Embryonic facial prominence (tissue), 1 donor: ENCODE data around the gene DMTF1.
"Not testable (repeated sequence)": the region's sequence is repeated elsewhere in the genome, so short reads cannot be mapped to it uniquely, and the experiment has no call there.

ENCODE experiments used
- DNase-seq: peaks from one replicate; pipeline ENCODE4 v3.0.0-alpha.2; 2016; ENCODE audit errors: extremely low spot score

Gene DMTF1, protein sequence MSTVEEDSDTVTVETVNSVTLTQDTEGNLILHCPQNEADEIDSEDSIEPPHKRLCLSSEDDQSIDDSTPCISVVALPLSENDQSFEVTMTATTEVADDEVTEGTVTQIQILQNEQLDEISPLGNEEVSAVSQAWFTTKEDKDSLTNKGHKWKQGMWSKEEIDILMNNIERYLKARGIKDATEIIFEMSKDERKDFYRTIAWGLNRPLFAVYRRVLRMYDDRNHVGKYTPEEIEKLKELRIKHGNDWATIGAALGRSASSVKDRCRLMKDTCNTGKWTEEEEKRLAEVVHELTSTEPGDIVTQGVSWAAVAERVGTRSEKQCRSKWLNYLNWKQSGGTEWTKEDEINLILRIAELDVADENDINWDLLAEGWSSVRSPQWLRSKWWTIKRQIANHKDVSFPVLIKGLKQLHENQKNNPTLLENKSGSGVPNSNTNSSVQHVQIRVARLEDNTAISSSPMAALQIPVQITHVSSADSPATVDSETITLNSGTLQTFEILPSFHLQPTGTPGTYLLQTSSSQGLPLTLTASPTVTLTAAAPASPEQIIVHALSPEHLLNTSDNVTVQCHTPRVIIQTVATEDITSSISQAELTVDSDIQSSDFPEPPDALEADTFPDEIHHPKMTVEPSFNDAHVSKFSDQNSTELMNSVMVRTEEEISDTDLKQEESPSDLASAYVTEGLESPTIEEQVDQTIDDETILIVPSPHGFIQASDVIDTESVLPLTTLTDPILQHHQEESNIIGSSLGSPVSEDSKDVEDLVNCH

DNA sequence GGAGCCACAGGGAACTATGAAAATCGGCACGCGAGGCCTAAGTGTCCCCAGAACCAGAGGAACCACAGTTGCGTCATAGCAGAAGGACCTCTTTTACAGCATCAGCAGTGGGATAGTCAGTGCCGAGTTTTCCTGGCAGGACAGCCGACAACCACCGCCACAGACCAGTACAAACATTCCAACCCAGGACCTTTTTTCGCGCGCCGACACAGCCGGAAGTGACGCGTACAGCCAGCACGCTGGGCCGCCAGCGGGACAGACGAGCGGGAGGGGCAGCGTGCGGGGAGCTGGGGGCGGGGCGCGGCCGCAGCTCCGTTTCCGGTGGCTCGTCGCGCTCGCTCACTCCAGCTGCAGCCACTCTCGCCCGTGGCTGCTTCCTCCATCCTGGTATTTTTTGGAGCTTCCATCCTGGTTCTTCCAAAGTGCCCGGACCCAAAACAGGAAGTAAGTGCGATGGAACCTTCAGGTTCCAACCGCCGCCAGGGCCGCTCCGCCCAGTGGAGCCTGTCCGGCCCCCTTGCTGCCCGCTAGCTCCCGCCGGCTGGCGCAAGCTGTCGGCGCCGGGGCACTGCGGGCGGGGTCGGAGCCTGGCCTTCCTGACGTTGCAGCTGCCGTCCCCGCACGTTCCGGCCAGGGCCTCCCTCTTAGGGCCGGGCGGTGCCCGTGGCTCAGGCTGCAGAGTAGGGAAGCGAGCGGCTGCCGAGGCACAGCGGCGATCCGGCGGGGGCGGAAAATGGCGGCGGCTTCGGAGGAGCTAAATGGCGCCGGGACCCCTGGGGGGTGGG is at the start of gene DMTF1:
Gene DMTF1, plus strand, starts transcription at position 342 of the 785 bp plus-strand sequence. CDS start 12,489 bp downstream, outside the sequence.
- DNase-seq: peak; percentile 92

DNA sequence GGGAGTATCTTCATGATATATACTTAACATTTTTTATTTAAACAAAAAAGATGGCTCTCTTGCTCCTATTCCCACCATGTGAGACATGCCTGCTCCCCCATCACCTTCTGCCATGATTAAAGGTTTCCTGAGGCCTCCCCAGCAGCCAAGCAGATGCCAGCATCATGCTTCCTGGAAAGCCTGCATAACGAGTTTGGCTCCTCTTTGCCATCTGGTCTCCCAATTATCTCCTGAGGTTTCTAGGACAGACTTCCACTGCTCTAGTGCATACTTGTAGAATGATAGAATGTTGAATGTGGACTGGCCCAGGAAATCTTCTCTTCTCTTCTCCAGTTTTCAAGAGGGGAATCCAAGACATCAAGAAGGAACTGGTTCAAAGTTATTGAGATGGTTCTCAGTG is 46.9 kb upstream of the DMTF1 start:
- no peak for DNase-seq

DNA sequence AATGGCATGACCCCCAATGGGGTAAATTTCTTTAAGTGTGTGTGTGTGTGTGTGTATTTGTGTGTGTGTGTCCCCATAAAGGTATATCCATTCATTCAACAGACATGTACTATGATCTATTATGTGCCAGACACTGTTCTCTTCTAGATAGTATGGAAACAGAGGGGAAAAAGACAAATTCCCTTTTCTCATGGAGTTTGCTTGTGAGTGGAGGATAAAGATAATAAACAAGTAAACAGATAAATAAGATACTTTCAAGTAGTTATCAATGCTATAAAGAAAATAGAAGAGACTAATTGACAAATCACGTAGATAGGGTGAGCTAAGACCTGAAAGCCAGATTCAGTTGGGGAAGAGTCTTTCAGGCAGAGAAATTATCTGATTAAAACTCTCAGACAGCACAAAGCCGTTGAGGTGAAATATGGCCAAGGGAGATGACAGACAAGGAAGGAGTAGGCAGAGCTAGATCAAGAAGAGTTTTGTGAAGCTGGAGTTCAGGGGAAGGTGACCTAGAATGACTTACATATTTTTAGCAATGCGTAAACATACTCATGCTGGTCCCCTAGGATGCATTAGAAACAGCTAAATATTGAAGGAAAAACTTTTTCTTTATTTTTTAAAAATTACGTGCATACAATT is 45.2 kb upstream of the DMTF1 start:
- DNase-seq: no peak

DNA sequence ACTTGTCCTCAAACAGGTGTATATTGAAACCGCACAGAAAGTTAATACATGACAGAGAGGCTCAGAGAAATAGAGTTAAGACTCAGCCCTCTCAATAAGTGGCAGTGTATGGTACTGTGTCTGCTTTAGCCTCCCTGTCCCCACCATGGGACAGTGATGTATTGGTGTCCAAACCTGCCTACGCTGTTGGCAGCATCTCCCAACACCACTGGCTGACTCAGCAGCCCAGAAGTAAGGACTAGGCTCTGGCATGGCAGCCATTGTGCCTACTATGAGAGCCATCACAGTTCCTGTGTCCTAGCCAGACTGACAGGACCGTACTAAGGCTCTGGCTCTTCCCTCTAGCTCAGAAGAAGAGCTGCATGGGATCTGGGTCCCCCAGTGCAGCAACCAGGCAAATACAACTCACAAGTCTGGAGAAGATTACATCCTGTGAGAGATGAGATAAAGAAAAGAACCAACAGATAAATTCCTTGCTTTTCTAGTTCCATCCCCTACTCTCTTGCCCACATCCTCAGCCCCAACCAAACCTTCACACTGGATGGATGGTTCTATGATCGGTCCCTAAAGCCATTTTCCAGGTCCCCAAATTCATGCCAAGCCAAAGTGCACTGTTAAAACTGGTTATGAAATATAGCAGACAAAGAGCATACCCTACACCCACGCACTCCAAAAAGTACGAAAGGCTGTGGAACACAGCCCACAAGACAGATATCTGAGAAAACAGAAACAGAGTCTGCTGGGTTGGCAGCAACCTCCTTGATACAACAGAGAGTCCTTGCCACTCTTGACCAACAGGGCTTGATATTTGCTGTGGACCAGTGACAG is 44.1 kb upstream of the DMTF1 start:
- no peak for DNase-seq

DNA sequence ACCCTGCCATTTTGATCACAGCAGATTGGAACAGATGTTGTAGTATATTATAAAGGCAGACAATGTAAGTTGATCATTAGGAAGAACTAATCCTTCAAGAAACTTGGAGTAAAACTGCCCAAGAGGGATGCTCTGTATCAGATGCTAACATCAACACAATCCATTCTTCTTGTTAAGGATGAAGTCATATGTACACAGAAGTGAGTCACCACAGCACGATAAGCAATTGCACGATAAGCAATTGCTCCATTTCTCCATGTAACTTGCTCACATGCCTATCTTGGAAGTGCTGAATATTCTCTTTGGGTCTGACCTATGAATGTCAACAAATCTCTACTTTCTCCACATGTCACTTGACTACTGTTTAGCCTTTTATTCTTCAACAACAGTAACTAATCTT is 41.5 kb upstream of the DMTF1 start:
- DNase-seq: no peak

DNA sequence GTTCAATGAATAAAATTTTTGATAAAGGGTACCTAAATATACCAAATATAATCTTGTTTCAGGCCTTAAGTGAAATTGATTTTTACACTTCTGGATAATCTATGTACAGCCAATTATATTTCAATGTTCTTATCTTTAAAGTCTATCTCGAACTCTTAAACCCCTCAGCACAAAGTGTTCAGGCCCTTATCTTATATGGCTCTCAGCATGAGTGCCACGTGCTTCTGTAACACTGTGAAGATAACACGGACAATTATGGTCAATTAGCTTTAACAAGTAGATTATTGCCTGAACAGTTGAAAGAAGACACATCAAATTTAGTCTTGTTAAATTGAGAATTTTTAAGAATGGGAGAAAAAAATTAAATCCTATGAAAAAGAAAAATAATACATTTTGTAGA is 40.4 kb upstream of the DMTF1 start:
- no peak for DNase-seq

DNA sequence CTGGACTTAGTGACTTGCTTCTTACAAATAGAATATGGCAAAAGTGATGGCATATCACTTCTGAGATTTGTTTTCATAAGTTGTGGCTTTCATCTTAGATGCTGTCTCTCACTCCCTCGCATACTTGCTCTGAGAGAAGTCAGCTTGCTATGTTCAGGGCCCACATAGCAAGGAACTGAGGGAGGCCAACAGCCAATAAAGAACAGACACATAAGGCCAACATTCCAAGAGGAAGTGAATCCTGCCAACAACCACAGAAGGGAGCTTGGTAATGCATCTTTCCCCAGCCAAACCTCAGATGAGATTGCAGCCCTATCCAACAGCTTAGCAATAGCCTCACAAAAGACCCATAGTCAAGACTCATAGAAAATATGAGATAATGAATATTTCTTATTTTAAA is 39.2 kb upstream of the DMTF1 start:
- DNase-seq: no peak

DNA sequence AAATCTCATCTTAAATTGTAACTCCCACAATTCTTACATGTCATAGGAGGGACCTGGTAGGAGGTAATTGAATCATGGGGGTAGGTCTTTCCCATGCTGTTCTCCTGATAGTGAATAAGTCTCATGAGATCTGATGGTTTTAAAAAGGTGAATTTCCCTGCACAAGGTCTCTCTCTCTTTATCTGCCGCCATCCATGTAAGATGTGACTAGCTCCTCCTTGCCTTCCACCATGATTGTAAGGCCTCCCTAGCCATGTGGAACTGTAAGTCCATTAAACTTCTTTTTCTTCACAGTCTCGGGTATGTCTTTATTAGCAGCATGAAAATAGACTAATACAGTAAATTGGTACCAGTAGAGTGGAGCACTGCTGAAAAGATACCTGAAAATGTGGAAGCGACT is 38.3 kb upstream of the DMTF1 start:
- DNase-seq: not testable (repeated sequence)

DNA sequence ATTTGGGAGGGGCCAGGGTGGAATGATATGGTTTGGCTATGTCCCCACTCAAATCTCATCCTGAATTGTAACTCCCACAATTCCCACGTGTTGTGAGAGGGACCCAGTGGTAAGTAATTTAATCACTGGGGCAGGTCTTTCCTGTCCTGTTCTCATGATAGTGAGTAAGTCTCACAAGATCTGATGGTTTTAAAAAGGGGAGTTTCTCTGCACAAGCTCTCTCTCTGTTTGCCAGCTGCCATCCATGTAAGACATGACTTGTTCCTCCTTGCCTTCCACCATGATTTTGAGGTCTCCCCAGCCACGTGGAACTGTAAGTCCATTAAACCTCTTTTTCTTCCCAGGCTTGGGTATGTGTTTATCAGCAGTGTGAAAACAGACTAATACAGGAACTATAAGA is 36.5 kb upstream of the DMTF1 start:
- not testable (repeated sequence) for DNase-seq

DNA sequence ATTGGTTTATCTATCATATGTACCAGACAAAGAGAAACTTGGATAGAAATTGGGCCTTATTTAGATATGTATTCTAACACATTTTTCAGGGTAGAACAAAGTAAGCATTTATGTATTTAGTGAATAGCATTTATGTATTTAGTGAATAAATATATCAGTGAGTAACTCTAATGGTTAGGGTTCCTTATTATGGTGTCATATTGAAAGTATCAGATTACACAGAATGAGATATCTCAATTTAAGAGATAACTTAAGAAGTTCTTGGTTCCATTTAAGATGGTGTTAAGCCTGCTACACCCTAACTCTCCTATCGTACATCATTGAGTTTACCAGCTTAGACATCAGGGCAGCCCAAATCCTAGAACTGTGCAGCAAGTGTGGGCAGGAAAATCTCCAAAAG is 35.9 kb upstream of the DMTF1 start:
- DNase-seq: no peak

DNA sequence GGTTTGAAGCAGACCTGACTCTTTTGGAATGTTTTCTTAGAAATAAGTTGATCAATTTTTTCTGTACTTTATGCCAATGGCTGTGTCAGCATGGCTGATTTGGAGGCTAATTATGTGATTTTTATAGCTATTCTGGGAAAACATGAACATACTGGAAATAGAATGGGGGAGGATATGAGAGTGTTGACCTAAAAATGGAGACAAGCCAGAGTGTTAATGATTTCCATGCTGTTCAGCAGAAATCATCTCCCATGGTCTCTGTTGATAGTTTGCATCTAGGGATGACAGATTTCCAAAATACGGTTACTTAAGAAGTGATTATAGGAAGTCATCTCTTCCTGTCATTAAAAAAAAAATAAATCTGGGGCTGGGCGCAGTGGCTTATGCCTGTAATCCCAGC is 32.7 kb upstream of the DMTF1 start:
- no peak for DNase-seq

DNA sequence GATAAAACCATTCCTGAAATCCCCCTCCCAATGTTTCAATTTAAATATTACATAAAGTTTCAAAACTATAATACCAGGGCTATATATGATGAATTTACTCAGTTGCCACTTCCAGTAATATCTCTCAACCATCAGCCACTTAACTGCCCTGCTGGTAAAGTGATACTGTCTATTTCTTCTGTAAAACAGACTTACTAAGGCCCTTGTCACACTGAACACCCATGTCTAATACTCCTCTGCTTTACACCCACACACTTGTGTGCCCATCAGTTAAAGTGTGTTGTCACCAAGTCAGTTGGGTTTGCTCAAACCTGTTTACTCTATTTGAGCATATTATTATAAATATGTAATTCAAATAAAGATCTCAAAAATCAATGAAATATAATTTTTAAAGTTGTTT is 29.1 kb upstream of the DMTF1 start:
- DNase-seq: no peak

DNA sequence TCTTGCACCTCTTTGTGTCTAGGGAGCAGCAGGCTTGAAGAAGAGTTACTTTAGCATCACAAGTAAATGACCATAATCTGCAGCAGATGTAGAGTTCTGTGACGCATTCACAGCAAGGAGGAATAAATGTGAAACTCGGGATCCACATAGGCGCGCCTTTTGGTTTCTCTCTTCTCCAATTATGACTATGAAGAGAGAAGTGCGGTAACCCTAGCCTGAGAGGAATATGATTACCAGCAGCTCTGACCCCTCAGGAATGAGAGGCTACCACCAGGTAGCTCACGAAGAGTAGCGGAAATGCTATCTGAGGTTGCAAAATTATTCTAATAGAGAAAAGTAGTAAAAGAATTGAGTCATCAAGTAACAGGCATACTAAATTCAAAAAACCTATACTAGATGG is 25.2 kb upstream of the DMTF1 start:
- no peak for DNase-seq

DNA sequence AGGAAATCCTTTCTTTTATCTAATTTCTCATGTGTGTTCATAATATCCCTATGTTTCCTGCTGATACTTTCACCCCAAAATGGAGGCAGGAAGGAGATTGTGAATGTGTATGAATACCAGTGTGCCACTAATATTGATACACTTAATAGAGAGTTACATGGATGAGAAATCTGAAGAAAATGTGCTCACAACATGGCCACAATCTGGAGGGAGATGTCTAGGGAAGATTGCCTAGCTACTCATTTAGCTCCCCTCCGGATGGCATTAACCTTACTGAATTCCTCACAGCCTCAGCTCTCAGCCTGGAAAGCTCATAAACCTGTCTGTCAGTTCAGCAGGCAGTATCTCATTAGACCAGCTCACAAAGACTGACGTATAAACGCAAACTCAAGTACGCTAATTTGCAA is 23.4 kb upstream of the DMTF1 start:
- no peak for DNase-seq

DNA sequence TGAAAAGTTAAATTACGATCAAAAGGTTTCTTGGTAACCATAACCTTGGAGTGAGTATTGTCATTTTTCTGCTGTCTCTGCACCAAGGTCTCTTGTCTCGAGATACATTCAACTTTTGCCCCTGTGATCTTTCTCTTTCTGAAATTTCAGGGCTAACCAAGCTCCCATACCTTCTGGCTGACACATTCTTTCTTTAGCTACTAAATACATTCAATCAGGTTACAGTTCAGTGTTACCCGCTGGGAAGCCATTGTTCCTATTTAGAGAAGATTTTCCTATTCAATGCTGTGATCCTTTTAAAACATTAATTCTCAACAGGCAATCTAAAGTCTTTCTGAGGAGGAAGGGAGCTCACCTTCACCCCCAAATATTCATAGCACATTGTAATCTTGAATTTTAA is 22.9 kb upstream of the DMTF1 start:
- DNase-seq: no peak

DNA sequence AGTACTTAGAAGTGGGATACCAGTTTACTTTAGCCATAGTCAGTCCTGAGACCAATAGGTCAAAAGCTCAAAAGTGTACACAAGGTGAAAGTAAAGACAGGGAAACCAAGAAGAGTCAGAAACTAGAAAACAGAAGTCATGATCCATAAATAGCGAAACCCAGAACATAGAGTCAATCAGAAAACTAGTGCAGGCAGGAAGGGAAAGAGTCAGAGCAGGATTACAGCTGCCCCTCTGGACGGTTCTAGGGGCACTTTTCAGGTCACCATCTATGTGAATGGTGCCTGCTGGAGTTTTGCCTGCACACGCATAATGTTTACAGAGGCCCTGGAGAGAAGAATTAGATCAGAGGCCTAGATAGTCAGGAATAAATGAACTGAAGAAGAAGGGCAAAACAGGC is 22.4 kb upstream of the DMTF1 start:
- no peak for DNase-seq

DNA sequence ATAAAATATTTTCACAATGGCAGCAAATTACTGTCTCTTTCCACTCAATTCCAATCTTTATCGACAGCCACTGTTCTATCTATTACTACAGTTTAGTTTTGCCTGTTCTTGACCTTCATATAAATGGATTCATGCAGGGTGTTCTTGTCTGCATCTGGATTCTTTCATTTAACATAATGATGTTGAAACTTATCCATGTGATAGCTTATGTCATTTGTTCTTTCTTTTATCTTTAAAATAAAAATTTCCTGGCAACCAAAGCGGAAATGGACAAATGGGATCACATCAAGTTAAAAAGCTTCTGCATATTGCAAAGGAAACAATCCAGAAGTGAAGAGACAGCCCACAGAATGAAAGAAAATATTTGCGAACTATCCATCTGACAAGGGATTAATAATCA is 20.5 kb upstream of the DMTF1 start:
- no peak for DNase-seq

DNA sequence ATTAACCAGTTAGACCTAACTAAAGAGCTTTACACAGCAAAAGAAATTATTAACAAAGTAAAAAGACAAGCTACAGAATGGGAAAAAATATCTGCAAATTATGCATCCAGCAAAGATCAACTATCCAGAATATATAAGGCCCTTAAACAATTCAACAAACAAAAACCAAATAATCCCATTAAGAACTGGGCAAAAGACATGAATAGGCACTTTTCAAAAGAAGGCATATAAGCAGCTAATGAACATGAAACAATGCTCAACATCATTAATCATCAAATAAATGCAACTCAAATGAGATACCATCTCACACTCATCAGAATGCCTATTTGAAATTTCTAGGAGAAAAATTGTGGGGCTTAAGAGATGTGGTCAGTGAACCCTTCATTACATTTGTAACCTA is 15.0 kb upstream of the DMTF1 start:
- DNase-seq: no peak

DNA sequence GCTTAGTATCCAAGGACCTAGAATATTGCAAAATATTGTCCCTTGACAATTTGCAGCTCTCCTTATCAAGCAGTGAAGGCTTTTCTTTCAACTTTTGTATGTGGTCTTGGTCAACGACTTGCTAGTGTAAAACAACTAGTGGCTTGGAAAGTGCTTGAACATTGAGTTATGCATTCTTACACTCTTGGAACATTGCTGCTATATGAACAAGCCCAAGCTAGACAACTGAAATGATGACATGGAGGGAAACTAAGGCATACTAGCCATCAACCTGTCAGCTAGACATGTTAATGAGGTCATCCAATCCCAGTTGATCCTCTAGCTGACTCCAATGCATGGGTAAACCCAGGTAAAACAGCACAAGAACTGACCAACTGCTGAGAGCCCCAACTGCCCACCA is 12.7 kb upstream of the DMTF1 start:
- no peak for DNase-seq

DNA sequence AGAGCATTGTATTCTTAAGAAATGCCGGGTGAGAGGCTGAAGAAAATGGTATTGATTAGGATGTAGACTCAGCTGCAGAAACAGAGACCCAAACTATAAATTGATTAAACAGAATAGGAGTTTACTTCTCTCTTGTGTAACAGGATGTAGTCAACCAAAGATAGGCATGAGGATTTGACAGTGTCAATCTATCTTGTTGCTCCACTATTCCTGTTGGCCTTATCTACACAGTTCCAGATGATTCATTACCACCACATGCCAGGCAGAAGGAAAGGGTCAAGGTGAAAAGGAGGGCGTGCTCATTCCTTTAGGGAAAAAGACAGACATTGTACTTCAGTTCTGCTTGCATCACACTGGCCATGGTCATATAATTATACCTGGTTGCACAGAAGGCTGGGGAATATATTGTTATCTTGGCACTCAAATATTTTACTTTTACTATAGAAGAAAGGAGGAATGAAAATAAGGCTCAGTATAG is 11.9 kb upstream of the DMTF1 start:
- DNase-seq: no peak

DNA sequence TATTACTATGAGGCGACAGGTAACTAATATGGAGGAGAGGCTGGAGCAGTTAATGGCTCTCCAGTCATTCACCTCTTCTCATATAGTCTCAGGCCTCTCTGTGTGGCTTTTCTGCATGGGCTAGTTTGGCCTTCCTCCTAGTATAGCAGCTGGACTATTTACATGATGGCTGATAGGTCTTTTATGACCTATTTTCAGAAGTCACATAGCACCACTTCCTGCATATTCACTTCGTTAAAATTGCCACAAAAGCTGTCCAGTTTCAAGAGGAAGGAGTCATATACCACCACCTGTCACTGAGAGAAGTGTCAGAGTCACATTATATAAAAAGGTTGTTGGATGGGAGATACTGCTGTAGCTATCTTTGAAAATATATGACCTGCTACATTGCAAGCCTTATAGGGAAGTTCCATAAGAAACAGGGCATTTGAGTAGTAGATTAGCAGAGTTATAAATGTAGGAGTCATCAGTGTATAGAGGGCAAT is 8.0 kb upstream of the DMTF1 start:
- no peak for DNase-seq
